DND-41 (cell line): ENCODE measurements around the gene SLC6A12.

ENCODE experiments used
- EZH2 ChIP-seq: IDR thresholded peaks from 3 replicates; pipeline ENCODE4 v1.6.1; 2012; ENCODE audit warnings: borderline replicate concordance, low read depth, mild to moderate bottlenecking, moderate library complexity, low read length, inconsistent platforms; ENCODE audit not compliant: severe bottlenecking
- TF ChIP-seq, protein P1 (sequence below): IDR thresholded peaks from 2 replicates; pipeline ENCODE4 v1.5.1; 2012; ENCODE audit warnings: borderline replicate concordance, low read length, moderate library complexity, mild to moderate bottlenecking; ENCODE audit not compliant: poor library complexity, severe bottlenecking; ENCODE audit errors: extremely low read depth

DNA sequence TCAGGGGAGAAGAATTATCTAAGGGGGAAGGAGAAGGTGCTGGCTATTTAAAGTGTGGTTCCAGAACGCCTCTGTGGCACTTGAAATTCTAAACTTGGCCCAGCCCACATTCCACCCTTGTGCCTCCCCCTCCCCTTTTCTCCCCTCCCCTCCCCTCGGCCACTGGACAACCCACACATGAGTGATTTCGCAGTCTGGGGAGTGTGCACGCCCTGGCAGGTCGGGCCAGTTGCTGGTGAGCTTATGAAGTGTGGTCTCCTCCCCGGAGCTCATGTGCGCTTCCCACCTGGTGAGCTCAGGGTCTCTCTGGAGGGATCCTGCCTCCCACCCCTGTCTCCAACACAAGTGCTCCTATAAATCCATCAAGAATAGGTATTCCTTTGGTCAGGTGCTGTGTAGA, 48.9 kb upstream of the SLC6A12 start, which contains the start of gene SLC6A13:
- TF ChIP-seq, protein P1, sequence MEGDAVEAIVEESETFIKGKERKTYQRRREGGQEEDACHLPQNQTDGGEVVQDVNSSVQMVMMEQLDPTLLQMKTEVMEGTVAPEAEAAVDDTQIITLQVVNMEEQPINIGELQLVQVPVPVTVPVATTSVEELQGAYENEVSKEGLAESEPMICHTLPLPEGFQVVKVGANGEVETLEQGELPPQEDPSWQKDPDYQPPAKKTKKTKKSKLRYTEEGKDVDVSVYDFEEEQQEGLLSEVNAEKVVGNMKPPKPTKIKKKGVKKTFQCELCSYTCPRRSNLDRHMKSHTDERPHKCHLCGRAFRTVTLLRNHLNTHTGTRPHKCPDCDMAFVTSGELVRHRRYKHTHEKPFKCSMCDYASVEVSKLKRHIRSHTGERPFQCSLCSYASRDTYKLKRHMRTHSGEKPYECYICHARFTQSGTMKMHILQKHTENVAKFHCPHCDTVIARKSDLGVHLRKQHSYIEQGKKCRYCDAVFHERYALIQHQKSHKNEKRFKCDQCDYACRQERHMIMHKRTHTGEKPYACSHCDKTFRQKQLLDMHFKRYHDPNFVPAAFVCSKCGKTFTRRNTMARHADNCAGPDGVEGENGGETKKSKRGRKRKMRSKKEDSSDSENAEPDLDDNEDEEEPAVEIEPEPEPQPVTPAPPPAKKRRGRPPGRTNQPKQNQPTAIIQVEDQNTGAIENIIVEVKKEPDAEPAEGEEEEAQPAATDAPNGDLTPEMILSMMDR, result no peak
- TF ChIP-seq EZH2, result no peak
